HEK293T (cell line): Measurements from ENCODE around the gene KISS1R.
"Not testable (repeated sequence)": the region's sequence is repeated elsewhere in the genome, so short reads cannot be mapped to it uniquely, and the experiment has no call there.

Experiments used
- ARNT ChIP-seq: fragments of 450-650 bp; IDR thresholded peaks from 2 replicates; pipeline ENCODE4 v1.6.1; 2017; ENCODE audit warnings: mild to moderate bottlenecking
- BHLHE40 ChIP-seq: fragments of 450-650 bp; IDR thresholded peaks from 2 replicates; pipeline ENCODE4 v1.6.1; 2016; ENCODE audit warnings: mild to moderate bottlenecking, moderate library complexity, borderline replicate concordance
- CTBP1 ChIP-seq: fragments of 450-650 bp; IDR thresholded peaks from 2 replicates; pipeline ENCODE4 v1.6.1; 2016; ENCODE audit warnings: borderline replicate concordance
- ELF4 ChIP-seq: fragments of 450-650 bp; IDR thresholded peaks from 2 replicates; pipeline ENCODE4 v1.6.1; 2017; ENCODE audit warnings: antibody characterized with exemption
- FOXA1 ChIP-seq: fragments of 450-650 bp; IDR thresholded peaks from 2 replicates; pipeline ENCODE4 v1.6.1; 2016; ENCODE audit warnings: mild to moderate bottlenecking
- HDGF ChIP-seq: fragments of 450-650 bp; IDR thresholded peaks from 2 replicates; pipeline ENCODE4 v1.6.1; 2017; ENCODE audit warnings: antibody characterized with exemption, borderline replicate concordance
- NFRKB ChIP-seq: fragments of 450-650 bp; IDR thresholded peaks from 2 replicates; pipeline ENCODE4 v1.6.1; 2016; ENCODE audit warnings: mild to moderate bottlenecking, moderate library complexity
- SP1 ChIP-seq: fragments of 450-650 bp; IDR thresholded peaks from 2 replicates; pipeline ENCODE4 v1.6.1; 2017
- SUZ12 ChIP-seq: fragments of 450-650 bp; IDR thresholded peaks from 2 replicates; pipeline ENCODE4 v1.6.1; 2016; ENCODE audit warnings: mild to moderate bottlenecking
- TARDBP ChIP-seq: fragments of 450-650 bp; IDR thresholded peaks from 2 replicates; pipeline ENCODE4 v1.6.1; 2016
- ZNF384 ChIP-seq: fragments of 450-650 bp; IDR thresholded peaks from 2 replicates; pipeline ENCODE4 v1.6.1; 2016
- TF ChIP-seq, protein P1 (sequence below): fragments of 450-650 bp; IDR thresholded peaks from 2 replicates; pipeline ENCODE4 v1.6.1; 2016

DNA sequence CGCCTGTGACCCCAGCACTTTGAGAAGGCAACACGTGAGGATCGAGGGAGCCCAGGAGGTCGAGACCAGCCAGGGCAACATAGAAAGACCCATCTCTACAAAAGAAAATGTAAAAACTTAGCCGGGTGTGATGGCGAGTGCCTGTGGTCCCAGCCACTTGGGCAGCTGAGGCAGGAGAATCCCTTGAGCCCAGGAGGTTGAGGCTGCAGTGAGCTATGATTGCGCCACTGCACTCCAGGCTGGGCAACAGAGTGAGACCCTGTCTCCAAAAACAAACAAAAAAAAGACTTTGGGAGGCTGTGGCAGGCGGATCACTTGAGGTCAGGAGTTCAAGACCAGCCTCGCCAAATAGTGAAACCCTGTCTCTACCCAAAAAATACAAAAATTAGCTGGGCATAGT, 40.4 kb downstream of the KISS1R start:
- TF ChIP-seq ELF4, ZNF384, ARNT, SP1, FOXA1, CTBP1, SUZ12, TARDBP, HDGF, NFRKB, BHLHE40: not testable (repeated sequence)
- TF ChIP-seq, protein P1, sequence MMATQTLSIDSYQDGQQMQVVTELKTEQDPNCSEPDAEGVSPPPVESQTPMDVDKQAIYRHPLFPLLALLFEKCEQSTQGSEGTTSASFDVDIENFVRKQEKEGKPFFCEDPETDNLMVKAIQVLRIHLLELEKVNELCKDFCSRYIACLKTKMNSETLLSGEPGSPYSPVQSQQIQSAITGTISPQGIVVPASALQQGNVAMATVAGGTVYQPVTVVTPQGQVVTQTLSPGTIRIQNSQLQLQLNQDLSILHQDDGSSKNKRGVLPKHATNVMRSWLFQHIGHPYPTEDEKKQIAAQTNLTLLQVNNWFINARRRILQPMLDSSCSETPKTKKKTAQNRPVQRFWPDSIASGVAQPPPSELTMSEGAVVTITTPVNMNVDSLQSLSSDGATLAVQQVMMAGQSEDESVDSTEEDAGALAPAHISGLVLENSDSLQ: not testable (repeated sequence)
